H1 (cell line): Measurements from ENCODE around the gene MGAT5. TPM values are rescaled to one million over a fixed set of nuclear protein-coding genes. Genes with fewer than 3 reads are reported as not detected.

Experiments
- CTCF ChIA-PET: fragments of 300-600 bp; sonication (Branson Sonifier 250); formaldehyde crosslinking; loops from one replicate; lab custom pipeline; 2021; ENCODE audit not compliant: partially characterized antibody; lab: Charles Lee
- POLR2A ChIA-PET: fragments of 300-600 bp; sonication (Branson Sonifier 250); formaldehyde crosslinking; loops from one replicate; lab custom pipeline; 2021; ENCODE audit warnings: inconsistent platforms; ENCODE audit not compliant: partially characterized antibody; lab: Charles Lee
- DNase-seq, 2 experiments: peaks; one replicate each; pipeline versions ENCODE4 v3.0.0 to v3.0.0-alpha.2; 2010 to 2022; ENCODE audit warnings: low spot score in 2 of 2, low read depth in 1 of 2, mixed read lengths in 1 of 2
- FAIRE-seq: peaks from 2 replicates; lab custom pipeline; 2011; peaks lifted over from hg19 to GRCh38; lab: Jason Lieb, UNC
- H2AFZ ChIP-seq: 2 replicates; pipeline ENCODE4 v1.8.1; 2012; ENCODE audit warnings: low read length, inconsistent platforms
- H2AK5ac ChIP-seq: 2 replicates; pipeline ENCODE4 v1.6.1; 2013; ENCODE audit warnings: low read depth, low read length
- H2BK120ac ChIP-seq: replicated peaks from 2 replicates; pipeline ENCODE3; 2013; ENCODE audit warnings: low read depth, low read length, inconsistent platforms
- H2BK12ac ChIP-seq: 2 replicates; pipeline ENCODE4 v1.6.1; 2013; ENCODE audit warnings: low read depth, low read length
- H2BK15ac ChIP-seq: 2 replicates; pipeline ENCODE4 v1.6.1; 2013; ENCODE audit warnings: low read length
- H2BK20ac ChIP-seq: 2 replicates; pipeline ENCODE4 v1.6.1; 2013; ENCODE audit warnings: low read length
- H2BK5ac ChIP-seq: 2 replicates; pipeline ENCODE4 v1.6.1; 2013; ENCODE audit warnings: low read depth, low read length
- H3K14ac ChIP-seq: 2 replicates; pipeline ENCODE4 v1.6.1; 2013; ENCODE audit warnings: inconsistent platforms; ENCODE audit not compliant: insufficient read length
- H3K18ac ChIP-seq: 2 replicates; pipeline ENCODE4 v1.6.1; 2013; ENCODE audit warnings: low read length; ENCODE audit errors: extremely low read depth
- H3K23ac ChIP-seq: 2 replicates; pipeline ENCODE4 v1.6.1; 2013; ENCODE audit warnings: inconsistent platforms; ENCODE audit not compliant: insufficient read length
- H3K23me2 ChIP-seq: 2 replicates; pipeline ENCODE4 v1.6.1; 2013; ENCODE audit warnings: low read depth, low read length
- H3K27ac ChIP-seq: 2 replicates; pipeline ENCODE4 v1.6.1; 2011; ENCODE audit warnings: low read depth, low read length, inconsistent platforms
- H3K27me3 ChIP-seq, 4 experiments: replicated peaks in 1 of 4; 1 replicate in 1 of 4; 2 replicates in 3 of 4; pipeline versions ENCODE4 v1.6.1 to v1.8.1; 2011 to 2013; ENCODE audit warnings: low read length in 3 of 4, mild to moderate bottlenecking in 3 of 4, inconsistent platforms in 2 of 4, mixed read lengths in 2 of 4, moderate library complexity in 1 of 4; ENCODE audit not compliant: control insufficient read depth in 3 of 4, insufficient read depth in 3 of 4; ENCODE audit errors: extremely low read depth in 1 of 4
- H3K36me3 ChIP-seq, 4 experiments: 2 replicates each; pipeline versions ENCODE4 v1.6.1 to v1.8.1; 2011 to 2013; ENCODE audit warnings: mild to moderate bottlenecking in 4 of 4, low read length in 3 of 4, moderate library complexity in 2 of 4, control low read depth in 1 of 4, inconsistent platforms in 1 of 4; ENCODE audit not compliant: insufficient read depth in 4 of 4, control insufficient read depth in 2 of 4
- H3K4ac ChIP-seq: replicated peaks from 2 replicates; pipeline ENCODE3; 2013; ENCODE audit warnings: low read length, low read depth, mixed read lengths, inconsistent platforms; ENCODE audit not compliant: insufficient read length
- H3K4me1 ChIP-seq, 4 experiments: replicated peaks in 1 of 4; 1 replicate in 1 of 4; 2 replicates in 3 of 4; pipeline versions ENCODE4 v1.6.1 to v1.8.1; 2011 to 2013; ENCODE audit warnings: low read length in 3 of 4, inconsistent platforms in 2 of 4, mixed read lengths in 1 of 4; ENCODE audit not compliant: insufficient read depth in 4 of 4, control insufficient read depth in 3 of 4
- H3K4me2 ChIP-seq, 2 experiments: 2 replicates each; pipeline versions ENCODE4 v1.6.1 to v1.8.1; 2011 to 2013; ENCODE audit warnings: low read depth in 2 of 2, low read length in 2 of 2, control low read depth in 1 of 2, inconsistent platforms in 1 of 2, mild to moderate bottlenecking in 1 of 2; ENCODE audit not compliant: insufficient read depth in 1 of 2
- H3K4me3 ChIP-seq, 4 experiments: fragments of 200-600, 300-600 bp in 1 of 4; sonication (generic), shearing (Covaris generic), sonication (Bioruptor Twin) in 1 of 4; 2 replicates each; pipeline versions ENCODE4 v1.5.1 to v1.8.1; 2011 to 2016; ENCODE audit warnings: low read length in 4 of 4, low read depth in 3 of 4, control low read depth in 2 of 4, inconsistent platforms in 2 of 4, mild to moderate bottlenecking in 2 of 4, mixed read lengths in 1 of 4, moderate library complexity in 1 of 4; ENCODE audit not compliant: insufficient read depth in 2 of 4; ENCODE audit errors: extremely low read depth in 1 of 4
- H3K56ac ChIP-seq: replicated peaks from 2 replicates; pipeline ENCODE3; 2013; ENCODE audit warnings: low read depth, mild to moderate bottlenecking, mixed read lengths, low read length, inconsistent platforms; ENCODE audit not compliant: insufficient read length
- H3K79me1 ChIP-seq: 2 replicates; pipeline ENCODE4 v1.6.1; 2013; ENCODE audit warnings: low read depth, low read length, control low read depth
- H3K79me2 ChIP-seq, 2 experiments: 2 replicates each; pipeline versions ENCODE4 v1.6.1 to v1.8.1; 2012 to 2013; ENCODE audit warnings: low read length in 2 of 2, mild to moderate bottlenecking in 2 of 2, inconsistent platforms in 1 of 2; ENCODE audit not compliant: insufficient read depth in 2 of 2, control insufficient read depth in 1 of 2
- H3K9ac ChIP-seq, 4 experiments: replicated peaks in 1 of 4; 1 replicate in 1 of 4; 2 replicates in 3 of 4; pipeline versions ENCODE4 v1.6.1 to v1.8.1; 2011 to 2013; ENCODE audit warnings: low read depth in 3 of 4, low read length in 3 of 4, control low read depth in 2 of 4, mild to moderate bottlenecking in 2 of 4, moderate library complexity in 2 of 4, inconsistent platforms in 1 of 4; ENCODE audit errors: extremely low read depth in 1 of 4
- H3K9me3 ChIP-seq, 2 experiments: 2 replicates each; pipeline versions ENCODE4 v1.6.1 to v1.8.1; 2012 to 2013; ENCODE audit warnings: mild to moderate bottlenecking in 2 of 2, moderate library complexity in 2 of 2, control low read depth in 1 of 2, inconsistent platforms in 1 of 2, low read depth in 1 of 2, low read length in 1 of 2, mixed read lengths in 1 of 2; ENCODE audit not compliant: insufficient read depth in 2 of 2
- H4K20me1 ChIP-seq, 2 experiments: replicated peaks in 1 of 2; 2 replicates each; pipeline versions ENCODE3 to v1.8.1; 2011 to 2013; ENCODE audit warnings: inconsistent platforms in 2 of 2, low read length in 2 of 2, mild to moderate bottlenecking in 1 of 2; ENCODE audit not compliant: insufficient read depth in 2 of 2, control insufficient read depth in 1 of 2
- H4K5ac ChIP-seq: 2 replicates; pipeline ENCODE4 v1.6.1; 2013; ENCODE audit warnings: low read length, low read depth, mixed read lengths, inconsistent platforms; ENCODE audit not compliant: insufficient read length
- H4K8ac ChIP-seq: 2 replicates; pipeline ENCODE4 v1.8.0; 2013; ENCODE audit warnings: mild to moderate bottlenecking, moderate library complexity, low read length, inconsistent platforms; ENCODE audit not compliant: insufficient read depth; ENCODE audit errors: extremely low read depth
- H4K91ac ChIP-seq: replicated peaks from 2 replicates; pipeline ENCODE3; 2013; ENCODE audit warnings: low read length, mixed read lengths, inconsistent platforms; ENCODE audit not compliant: insufficient read length
- BCL11A ChIP-seq, 2 experiments: IDR thresholded peaks; one replicate each; pipeline ENCODE4 v1.6.1; 2011; ENCODE audit warnings: low read depth in 2 of 2, low read length in 2 of 2, mild to moderate bottlenecking in 2 of 2
- E2F6 ChIP-seq: IDR thresholded peaks from 2 replicates; pipeline ENCODE4 v1.6.1; 2012; ENCODE audit warnings: inconsistent platforms
- EZH2 ChIP-seq: fragments of 200-600 bp; sonication (generic); IDR thresholded peaks from 2 replicates; pipeline ENCODE4 v1.7.1; 2012; ENCODE audit warnings: low read depth, mild to moderate bottlenecking, moderate library complexity, low read length, inconsistent platforms; ENCODE audit not compliant: severe bottlenecking
- FOSL1 ChIP-seq: IDR thresholded peaks from 2 replicates; pipeline ENCODE4 v1.6.1; 2011; ENCODE audit warnings: mild to moderate bottlenecking, low read depth, low read length, moderate library complexity; ENCODE audit not compliant: insufficient read depth
- GTF2F1 ChIP-seq: IDR thresholded peaks from 2 replicates; pipeline ENCODE4 v1.6.1; 2012; ENCODE audit warnings: low read depth, low read length, improper control_type of control experiment, borderline replicate concordance
- HDAC6 ChIP-seq: IDR thresholded peaks from one replicate; pipeline ENCODE4 v1.7.1; 2012; ENCODE audit warnings: low read depth, mild to moderate bottlenecking, inconsistent platforms, low read length, moderate library complexity
- JUND ChIP-seq: IDR thresholded peaks from 2 replicates; pipeline ENCODE4 v1.6.1; 2011; ENCODE audit warnings: mild to moderate bottlenecking, improper control_type of control experiment, low read length
- MAX ChIP-seq: IDR thresholded peaks from 2 replicates; pipeline ENCODE4 v1.6.1; 2012; ENCODE audit warnings: inconsistent platforms
- NANOG ChIP-seq: IDR thresholded peaks from 2 replicates; pipeline ENCODE4 v1.6.1; 2011; ENCODE audit warnings: low read length, low read depth, mild to moderate bottlenecking, inconsistent platforms; ENCODE audit not compliant: insufficient read depth, poor library complexity, severe bottlenecking
- NRF1 ChIP-seq: IDR thresholded peaks from 2 replicates; pipeline ENCODE4 v1.6.1; 2011; ENCODE audit warnings: mild to moderate bottlenecking, low read depth, low read length, improper control_type of control experiment
- POU5F1 ChIP-seq: IDR thresholded peaks from 2 replicates; pipeline ENCODE4 v1.6.1; 2011; ENCODE audit warnings: low read depth, mild to moderate bottlenecking, low read length, moderate library complexity
- SUZ12 ChIP-seq: fragments of 200-600 bp; sonication (generic); IDR thresholded peaks from 2 replicates; pipeline ENCODE4 v1.6.1; 2012; ENCODE audit warnings: mild to moderate bottlenecking, inconsistent platforms, low read length, moderate library complexity, mixed read lengths
- TBP ChIP-seq: IDR thresholded peaks from 2 replicates; pipeline ENCODE4 v1.6.1; 2011; ENCODE audit warnings: low read depth, low read length, improper control_type of control experiment
- WGBS, 2 experiments: shearing (Covaris generic) in 1 of 2; methylation state at CpG; one replicate each; pipeline versions ENCODE4 v1.1.6 to v1.1.7; 2013 to 2015; ENCODE audit warnings: low lambda C conversion rate in 2 of 2, mixed read lengths in 2 of 2, inconsistent platforms in 1 of 2, low coverage in 1 of 2, missing lambda C conversion rate in 1 of 2; ENCODE audit not compliant: insufficient replicate concordance in 2 of 2, insufficient coverage in 1 of 2, insufficient read length in 1 of 2; ENCODE audit errors: extremely low coverage in 1 of 2, missing lambda C conversion rate in 1 of 2; 5-methylcytosine and 5-hydroxymethylcytosine counted together
- polyA plus RNA-seq, 7 experiments: library from polyadenylated mRNA; depleted of rRNA in 3 of 7; stranded (reverse) in 5 of 7; unstranded in 2 of 7; fragments of >200 nt in 5 of 7; fragments of 200-250 nt in 2 of 7; gene quantifications; 1 replicate in 5 of 7; 2 replicates in 1 of 7; 4 replicates in 1 of 7; pipeline versions ENCODE4 v1.2.1 to v1.2.3, GENCODE V29; 2011 to 2013; ENCODE audit warnings: missing spikeins in 2 of 7, mixed read lengths in 2 of 7
- total RNA-seq: library from RNA; stranded (reverse); fragmentation: NEBNext Ultra II Directional; extraction: Animal tissue kit (Norgen Biotek cat#: 25700); gene quantifications from 2 replicates; pipeline ENCODE4 v1.2.1, GENCODE V29; 2021

MGAT5 gene
- total and polyA plus RNA-seq, 2 of the 8 experiments (the other 6 are each of a cell fraction or from before 2014, with no cell fraction given) = 11.2 to 49.2 TPM

- Histone ChIP-seq H2AFZ (no peak overlapping the region), H2AK5ac (no peak overlapping the region), H2BK5ac (no peak overlapping the region), H3K79me2 (peaks cover 0 to 28% of the 10 kb centered on the region in 2 experiments; a peak in 1 of 4 replicates), H4K5ac (no peak overlapping the region), H3K4me2 (no peak overlapping the region), H2BK15ac (no peak overlapping the region), H3K9me3 (no peaks in the 10 kb centered on the region), H3K4me1 (peaks cover 3 to 11% (median 8%) of the 10 kb centered on the region in 4 experiments; a peak in 6 of 7 replicates), H3K27me3 (no peaks in the 10 kb centered on the region), H3K27ac (no peak overlapping the region), H4K20me1 (peaks cover 0 to 15% of the 10 kb centered on the region in 2 experiments), H4K8ac (no peak overlapping the region), H4K91ac (no peak overlapping the region), H2BK12ac (no peak overlapping the region), H3K23ac (no peak overlapping the region), H3K4me3 (no peak overlapping the region), H2BK20ac (no peak overlapping the region), H3K18ac (no peak overlapping the region), H3K79me1 (peaks cover 7% of the 10 kb centered on the region), H3K14ac (no peak overlapping the region), H3K23me2 (no peaks in the 10 kb centered on the region), H3K36me3 (peaks cover 0 to 1% (median 0%) of the 10 kb centered on the region in 4 experiments; a peak in 3 of 8 replicates), H3K9ac (no peak overlapping the region), H3K56ac (no peak overlapping the region), H3K4ac (no peak overlapping the region), H2BK120ac (no peak overlapping the region)
- FAIRE-seq = no peak
- WGBS, 2 experiments = 94% methylated on average over 8 of the region's 8 CpGs; no CpG with 5 or more reads in 1 of the 2 experiments
- no peak for TF ChIP-seq TBP
- no peak for TF ChIP-seq MAX
- TF ChIP-seq E2F6 = no peak
- TF ChIP-seq NANOG = no peak
- no peak for TF ChIP-seq JUND
- TF ChIP-seq POU5F1 = no peak
- TF ChIP-seq FOSL1 = no peak
- no peak for TF ChIP-seq NRF1
- TF ChIP-seq SUZ12 = no peak
- no peak for TF ChIP-seq EZH2
- TF ChIP-seq GTF2F1 = no peak
- no peak for TF ChIP-seq BCL11A (IDR thresholded peaks at IDR 0.05; ENCODE audit: low read depth in 2 of 2, low read length in 2 of 2)
- TF ChIP-seq HDAC6 = no peak
- POLR2A ChIA-PET = no interaction called here
- DNase-seq = no peak
- CTCF ChIA-PET = interaction anchor here (0.6 to 4.2 kb wide), 5 partner anchors 9 to 137 kb away, joined by 3 to 29 read pairs (median 5); no protein-coding TSS in a partner anchor
Observed at GRCh38 chr2:134259994-134260393, 6.1 kb downstream of the MGAT5 start.
